D721Med (cell line): ENCODE data around the gene AGA.
A peak's percentile ranks its signal among the peaks of the same experiment; 100 is the strongest.

Experiments
- DNase-seq: peaks from one replicate; pipeline ENCODE4 v3.0.0; 2011; ENCODE audit warnings: low spot score; ENCODE audit not compliant: insufficient read length
- FAIRE-seq: peaks from 2 replicates; lab custom pipeline; 2011; peaks lifted over from hg19 to GRCh38; lab: Jason Lieb, UNC
- CTCF ChIP-seq: IDR thresholded peaks from 2 replicates; pipeline ENCODE4 v1.5.1; 2012; ENCODE audit warnings: mild to moderate bottlenecking, control low read depth; ENCODE audit not compliant: insufficient read depth; ENCODE audit errors: missing control alignments

Gene AGA

DNA sequence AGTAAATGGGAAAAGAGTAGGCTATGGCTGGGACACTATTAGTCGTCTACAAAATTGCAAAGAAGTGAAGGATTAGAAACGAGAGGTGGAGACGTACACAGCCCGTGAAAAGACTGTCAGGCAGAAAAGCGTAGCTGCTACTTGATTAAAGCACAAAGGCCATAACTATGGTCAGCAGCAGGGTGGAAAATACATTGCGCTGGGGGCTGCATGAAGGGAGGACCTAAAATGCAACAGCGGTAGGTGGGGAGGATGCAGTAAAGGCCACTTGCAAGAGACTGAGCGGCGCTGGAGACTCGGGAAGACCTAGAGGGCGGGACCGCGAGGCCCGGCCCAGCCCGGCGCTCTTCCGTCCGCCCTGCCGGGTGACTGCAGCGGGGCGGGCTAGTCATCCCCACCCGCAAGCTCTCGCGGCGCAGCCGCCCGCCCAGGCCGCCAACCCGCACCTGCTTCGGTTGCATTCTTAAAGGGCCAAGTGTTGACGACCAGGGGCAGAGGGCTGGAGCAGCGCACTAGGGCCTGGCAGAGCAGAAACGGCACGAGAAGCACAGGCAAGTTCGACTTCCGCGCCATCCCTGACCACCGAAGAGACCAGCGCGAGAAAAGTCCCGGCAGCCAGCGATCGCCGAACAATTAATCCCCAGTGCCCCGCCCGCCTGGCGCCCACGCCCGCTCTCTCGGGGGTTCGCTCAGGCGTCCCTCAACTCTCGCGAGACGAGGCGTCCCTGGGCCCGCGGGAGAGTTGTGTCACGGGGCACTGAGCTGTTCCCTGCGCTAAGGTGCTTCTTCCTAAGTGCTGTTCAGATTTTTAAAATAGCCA, at the start of gene AGA:
TSS of gene AGA (minus strand) at position 635 of the 820 bp plus-strand sequence. CDS start at position 573, 62 bp downstream.
- TF ChIP-seq CTCF = no peak
- FAIRE-seq = no peak
- DNase-seq = peak; percentile 56

DNA sequence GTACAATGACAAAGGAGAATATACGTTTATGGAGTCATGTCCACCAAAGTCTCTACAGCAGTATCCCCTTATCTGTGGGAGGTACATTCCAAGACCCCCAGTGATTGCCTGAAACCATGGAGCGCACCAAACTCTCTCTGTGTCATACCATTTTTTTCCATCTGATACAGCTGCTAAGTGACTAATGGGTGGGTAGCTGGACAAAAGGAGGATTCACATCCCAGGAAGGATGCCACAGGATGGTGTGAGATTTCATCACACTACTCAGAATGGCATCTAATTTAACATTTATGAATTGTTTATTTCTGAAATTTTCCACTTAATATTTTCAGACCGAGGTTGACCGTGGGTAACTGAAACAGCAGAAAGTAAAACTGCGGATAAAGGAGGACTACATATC, 49.8 kb upstream of the AGA start:
- DNase-seq = no peak
- FAIRE-seq = no peak

GRCh38 chr4:177490769-177491168, 48.5 kb upstream of the AGA start:
- no peak for TF ChIP-seq CTCF
- no peak for FAIRE-seq
- no peak for DNase-seq

More for the DNA sequence above, 49.8 kb upstream of the AGA start:
- no peak for TF ChIP-seq CTCF

DNA sequence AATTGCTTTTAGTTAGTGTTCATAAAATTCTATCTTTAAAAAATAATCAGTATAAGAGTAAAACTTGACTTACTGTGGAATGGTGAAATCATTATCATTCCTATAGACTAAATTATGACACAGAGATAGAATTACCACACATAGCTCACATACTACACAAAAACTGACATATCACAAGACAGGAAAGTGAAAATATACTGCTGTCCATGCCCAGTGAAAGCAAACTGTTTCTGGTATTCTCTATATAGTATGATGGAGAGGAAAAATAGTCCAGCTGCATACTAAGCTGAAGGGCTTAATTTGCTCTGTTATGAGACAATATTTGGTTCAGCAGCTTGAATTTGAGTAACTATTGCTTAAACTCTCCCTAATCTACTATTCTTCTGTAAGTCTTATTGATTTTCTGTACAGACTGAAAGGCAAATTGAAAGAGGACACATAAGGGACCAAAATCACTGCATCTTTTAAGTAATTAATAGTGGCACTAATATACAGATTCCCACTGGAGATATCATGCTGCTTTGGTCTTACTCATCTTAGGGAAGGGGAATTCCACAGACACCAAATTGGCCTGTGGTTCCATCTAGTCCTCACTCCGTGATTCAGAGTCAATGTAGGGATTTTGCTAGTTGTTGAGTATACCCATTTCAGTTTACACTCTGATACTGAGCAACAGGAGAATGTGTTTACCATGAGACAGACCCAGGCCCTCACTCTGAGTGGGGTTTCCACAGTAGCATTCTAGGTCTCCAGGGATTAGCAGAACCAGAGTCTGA, 47.4 kb upstream of the AGA start:
- TF ChIP-seq CTCF = no peak
- FAIRE-seq (no peak), DNase-seq (no peak)

DNA sequence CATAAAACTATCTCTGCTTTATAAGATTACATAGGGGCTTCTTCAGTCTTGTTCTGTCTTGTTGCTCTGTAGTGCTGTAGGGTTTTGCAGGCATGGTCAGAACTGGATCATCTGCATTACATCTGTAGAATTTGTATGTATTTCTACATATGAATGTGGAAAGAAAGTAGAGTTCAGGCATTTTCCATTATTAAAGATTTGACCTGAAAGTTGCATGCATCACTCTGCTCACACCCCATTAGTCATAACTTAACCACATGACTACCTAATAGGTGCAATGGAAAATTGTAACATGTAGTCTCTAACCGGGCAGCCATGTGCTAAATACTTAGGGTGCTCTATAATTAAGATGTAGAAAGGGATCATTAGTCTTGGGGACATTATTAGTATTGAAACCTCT, 45.7 kb upstream of the AGA start:
- DNase-seq (no peak), FAIRE-seq (no peak)
- no peak for TF ChIP-seq CTCF

DNA sequence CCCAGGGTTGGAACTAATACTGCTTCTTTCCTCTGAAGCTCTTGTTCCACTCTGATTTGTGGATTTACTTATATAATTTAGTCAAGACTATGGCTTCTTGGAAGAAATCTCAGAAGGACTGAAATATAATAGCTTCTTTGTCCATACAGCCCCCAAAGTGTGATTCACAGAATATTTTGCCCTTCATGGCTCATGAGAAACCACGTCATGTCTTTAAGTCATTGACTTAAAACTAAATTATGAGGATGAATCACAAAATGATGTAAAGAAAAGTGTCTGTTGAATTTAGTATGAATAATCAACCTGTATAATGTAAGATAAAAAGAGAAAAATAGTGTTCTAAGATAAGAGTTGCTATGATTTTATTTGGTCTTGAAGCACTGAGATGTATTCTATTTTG, 43.3 kb upstream of the AGA start:
- DNase-seq (no peak), FAIRE-seq (no peak)
- no peak for TF ChIP-seq CTCF
